ENCODE measurements around the gene MCC.

Gene MCC

DNA sequence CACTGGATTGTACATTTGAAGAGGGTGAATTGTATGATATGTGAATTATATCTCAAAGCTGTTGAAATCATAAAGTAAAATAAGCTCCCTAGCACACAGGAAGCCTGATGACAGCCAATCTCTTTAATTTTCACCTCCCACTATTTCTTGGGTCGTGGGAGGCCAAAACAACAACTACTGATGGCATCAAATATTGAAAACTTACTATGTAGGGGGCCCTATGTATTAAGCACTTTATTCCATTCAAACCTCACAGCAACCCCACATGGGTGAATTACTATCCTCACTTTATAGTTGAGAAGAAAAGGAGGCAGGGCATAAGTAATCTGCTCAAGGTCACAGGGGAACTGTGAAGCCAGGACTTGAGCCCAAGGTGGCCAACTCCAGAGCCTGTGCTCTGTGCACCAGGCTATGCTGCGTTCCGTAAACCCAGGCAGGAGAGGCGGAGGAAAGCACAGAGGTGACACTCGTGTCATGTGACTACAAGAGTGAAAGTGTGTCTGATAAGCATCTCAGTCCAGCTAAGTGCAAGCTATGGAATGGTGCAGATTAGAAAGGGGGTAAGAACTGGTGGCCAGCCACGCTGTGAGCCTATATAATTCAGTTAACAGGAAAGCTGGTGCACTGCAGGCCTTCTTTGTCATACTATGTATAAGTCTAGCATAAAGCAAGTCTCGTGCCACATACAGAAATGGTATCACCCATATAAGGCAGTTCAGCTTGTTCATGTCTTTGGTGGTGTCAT lies 290.6 kb downstream of the MCC start:
- H3K27ac ChIP-seq, result no peak overlapping the region
- DNase-seq (ENCODE audit: low spot score), result no peak
- no peak for TF ChIP-seq CTCF (conservative IDR thresholded peaks at IDR 0.05; ENCODE audit: low read depth)
- CTCF ChIA-PET, result no interaction called here
- POLR2A ChIA-PET (ENCODE audit: low non-redundant PET), result no interaction called here

DNA sequence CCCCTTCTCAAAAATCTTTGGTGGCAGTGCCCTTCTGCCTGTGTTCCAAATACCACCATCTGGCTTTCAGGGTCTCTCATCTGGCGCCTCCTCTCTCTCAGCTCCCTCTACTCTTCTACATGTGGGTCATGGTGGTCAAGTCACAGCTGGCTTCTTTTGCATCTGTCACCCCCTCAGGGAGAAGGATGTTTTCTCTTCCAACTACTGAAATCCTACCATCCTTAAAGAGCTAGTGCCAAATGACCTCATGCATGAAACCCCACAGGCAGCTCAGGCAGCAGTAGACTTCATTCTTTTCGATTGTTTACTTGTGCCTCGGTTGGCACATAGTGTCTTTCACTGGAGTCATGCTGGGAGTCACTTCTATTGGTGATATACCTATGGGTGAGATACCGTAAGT lies 292.5 kb downstream of the MCC start:
- TF ChIP-seq CTCF (conservative IDR thresholded peaks at IDR 0.05; ENCODE audit: low read depth), result no peak
- POLR2A ChIA-PET (ENCODE audit: low non-redundant PET), result no interaction called here
- CTCF ChIA-PET, result no interaction called here
- DNase-seq (ENCODE audit: low spot score), result no peak
- H3K27ac ChIP-seq, result no peak overlapping the region

- POLR2A ChIA-PET (ENCODE audit: low non-redundant PET), result no interaction called here
These were observed 293.0 kb downstream of the MCC start for GRCh38 chr5:113195251-113195650.

GRCh38 chr5:113194591-113194990 lies 293.7 kb downstream of the MCC start:
- no peak for TF ChIP-seq CTCF (conservative IDR thresholded peaks at IDR 0.05; ENCODE audit: low read depth)
- no peak for DNase-seq (ENCODE audit: low spot score)
- H3K27ac ChIP-seq, result no peak overlapping the region
- CTCF ChIA-PET, result no interaction called here
- POLR2A ChIA-PET (ENCODE audit: low non-redundant PET), result no interaction called here

More at GRCh38 chr5:113195251-113195650, 293.0 kb downstream of the MCC start:
- DNase-seq (ENCODE audit: low spot score), result no peak
- TF ChIP-seq CTCF (conservative IDR thresholded peaks at IDR 0.05; ENCODE audit: low read depth), result no peak
- CTCF ChIA-PET, result no interaction called here
- no peak overlapping the region for H3K27ac ChIP-seq

DNA sequence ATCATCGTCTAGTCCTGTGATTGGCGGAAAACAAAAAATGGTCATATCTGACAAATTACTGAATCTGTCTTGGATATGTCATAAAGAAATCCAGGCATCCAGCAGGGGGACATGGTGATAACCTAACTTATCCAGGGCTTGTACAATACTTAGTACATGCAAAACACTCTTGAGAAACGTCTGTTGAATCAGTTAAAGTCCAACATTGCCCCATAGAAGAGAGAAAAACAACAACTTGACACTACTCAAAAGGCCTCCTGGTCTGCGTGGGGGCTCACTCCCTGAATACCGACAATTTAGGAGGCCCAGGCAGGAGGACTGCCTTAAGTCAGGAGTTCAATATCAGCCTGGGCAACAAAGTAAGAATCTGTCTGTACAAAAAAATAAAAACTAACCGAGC lies 294.1 kb downstream of the MCC start:
- TF ChIP-seq CTCF (conservative IDR thresholded peaks at IDR 0.05; ENCODE audit: low read depth), result no peak
- H3K27ac ChIP-seq, result no peak overlapping the region
- DNase-seq (ENCODE audit: low spot score), result no peak
- ChIA-PET CTCF (no interaction called here), POLR2A (ENCODE audit: low non-redundant PET) (no interaction called here)

- H3K27ac ChIP-seq, result no peak overlapping the region
- CTCF ChIA-PET, result no interaction called here
- TF ChIP-seq CTCF (conservative IDR thresholded peaks at IDR 0.05; ENCODE audit: low read depth), result no peak
- DNase-seq (ENCODE audit: low spot score), result no peak
- POLR2A ChIA-PET (ENCODE audit: low non-redundant PET), result interaction anchor here (0.6 kb wide), 1 partner anchor 12 kb away, joined by 3 read pairs; no protein-coding TSS in a partner anchor
These were observed 294.8 kb downstream of the MCC start for GRCh38 chr5:113193311-113193978.
